BJ (cell line): ENCODE results near the gene PLN. TPM values are rescaled to one million over a fixed set of nuclear protein-coding genes. Genes with fewer than 3 reads are reported as not detected.

ENCODE experiments used
- CTCF ChIA-PET: fragments of 350-600 bp; formaldehyde crosslinking; extraction: SDS; loops from one replicate; lab custom pipeline; 2021; ENCODE audit warnings: antibody characterized with exemption, inconsistent platforms; lab: Yijun Ruan, JAX
- POLR2A ChIA-PET: fragments of 300-600 bp; sonication (Branson Sonifier 250); formaldehyde crosslinking; extraction: SDS; loops from one replicate; lab custom pipeline; 2021; ENCODE audit warnings: antibody characterized with exemption; lab: Charles Lee
- DNase-seq: peaks from one replicate; pipeline ENCODE4 v3.0.0-alpha.2; 2011; ENCODE audit warnings: low read depth
- H3K27me3 ChIP-seq: 2 replicates; pipeline ENCODE4 v1.6.0; 2011; ENCODE audit warnings: low read length; ENCODE audit not compliant: control insufficient read depth, insufficient read depth
- H3K36me3 ChIP-seq: 2 replicates; pipeline ENCODE4 v1.5.1; 2011; ENCODE audit warnings: low read length; ENCODE audit not compliant: control insufficient read depth, insufficient read depth
- H3K4me3 ChIP-seq: 2 replicates; pipeline ENCODE4 v1.5.1; 2011; ENCODE audit warnings: low read depth, mild to moderate bottlenecking, control low read depth, low read length
- polyA plus RNA-seq: library from polyadenylated mRNA; depleted of rRNA; stranded (reverse); fragments of >200 nt; gene quantifications from 2 replicates; pipeline ENCODE4 v1.2.3, GENCODE V29; 2011
- TF ChIP-seq, protein P1 (sequence below): IDR thresholded peaks from 2 replicates; pipeline ENCODE4 v1.5.1; 2011; ENCODE audit warnings: low read depth, mild to moderate bottlenecking, control low read depth, inconsistent platforms, low read length, moderate library complexity; ENCODE audit not compliant: insufficient read depth

The PLN gene
- polyA plus RNA-seq, 1 experiment: 0.05 TPM

GRCh38 chr6:118578617-118579016 lies 30.5 kb downstream of the PLN start:
- TF ChIP-seq, protein P1, sequence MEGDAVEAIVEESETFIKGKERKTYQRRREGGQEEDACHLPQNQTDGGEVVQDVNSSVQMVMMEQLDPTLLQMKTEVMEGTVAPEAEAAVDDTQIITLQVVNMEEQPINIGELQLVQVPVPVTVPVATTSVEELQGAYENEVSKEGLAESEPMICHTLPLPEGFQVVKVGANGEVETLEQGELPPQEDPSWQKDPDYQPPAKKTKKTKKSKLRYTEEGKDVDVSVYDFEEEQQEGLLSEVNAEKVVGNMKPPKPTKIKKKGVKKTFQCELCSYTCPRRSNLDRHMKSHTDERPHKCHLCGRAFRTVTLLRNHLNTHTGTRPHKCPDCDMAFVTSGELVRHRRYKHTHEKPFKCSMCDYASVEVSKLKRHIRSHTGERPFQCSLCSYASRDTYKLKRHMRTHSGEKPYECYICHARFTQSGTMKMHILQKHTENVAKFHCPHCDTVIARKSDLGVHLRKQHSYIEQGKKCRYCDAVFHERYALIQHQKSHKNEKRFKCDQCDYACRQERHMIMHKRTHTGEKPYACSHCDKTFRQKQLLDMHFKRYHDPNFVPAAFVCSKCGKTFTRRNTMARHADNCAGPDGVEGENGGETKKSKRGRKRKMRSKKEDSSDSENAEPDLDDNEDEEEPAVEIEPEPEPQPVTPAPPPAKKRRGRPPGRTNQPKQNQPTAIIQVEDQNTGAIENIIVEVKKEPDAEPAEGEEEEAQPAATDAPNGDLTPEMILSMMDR: no peak
- no peak overlapping the region for H3K4me3 ChIP-seq
- CTCF ChIA-PET: interaction anchor here (0.5 to 4.5 kb wide), 5 partner anchors 13 to 295 kb away, joined by 3 to 75 read pairs (median 3); no protein-coding TSS in a partner anchor
- H3K36me3 ChIP-seq: peaks cover 3% of the 10 kb centered on the region; the same call in 1 of the 2 replicates
- POLR2A ChIA-PET: no interaction called here
- H3K27me3 ChIP-seq: no peaks in the 10 kb centered on the region
- no peak for DNase-seq

DNA sequence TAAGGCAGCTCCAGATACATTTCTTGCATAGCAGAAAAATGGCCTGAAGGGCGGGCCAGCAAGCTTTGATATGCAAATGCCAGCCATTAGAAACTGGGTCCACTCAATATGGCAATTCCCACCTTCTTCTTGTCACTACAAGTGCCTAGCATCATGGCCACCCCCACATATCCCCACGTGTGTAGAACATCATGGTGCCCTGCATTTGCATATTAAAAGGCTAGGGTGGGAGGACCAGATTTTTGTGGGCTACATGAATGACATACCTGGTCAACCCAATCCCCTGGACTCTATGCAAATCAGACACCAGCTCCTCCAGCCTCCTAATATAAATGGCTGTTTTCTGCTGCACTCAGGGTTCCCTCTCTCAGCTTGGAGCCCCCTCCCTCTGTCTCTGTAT lies 31.7 kb downstream of the PLN start:
- H3K27me3 ChIP-seq: no peaks in the 10 kb centered on the region
- H3K36me3 ChIP-seq: no peaks in the 10 kb centered on the region
- H3K4me3 ChIP-seq: no peak overlapping the region
- ChIA-PET CTCF (interaction anchor here (0.7 to 4.5 kb wide), 12 partner anchors 12 to 604 kb away, joined by 3 to 75 read pairs (median 4); partner anchors contain the start of gene PLN), POLR2A (no interaction called here)
- TF ChIP-seq, protein P1: no peak
- no peak for DNase-seq

- ChIA-PET CTCF (interaction anchor here (0.6 to 4.5 kb wide), 21 partner anchors 10 to 618 kb away, joined by 3 to 75 read pairs (median 4); partner anchors contain the start of gene PLN), POLR2A (no interaction called here)
- no peak for DNase-seq
- no peak overlapping the region for H3K4me3 ChIP-seq
- TF ChIP-seq, protein P1: peak; percentile 61
- H3K36me3 ChIP-seq: no peaks in the 10 kb centered on the region
- H3K27me3 ChIP-seq: no peaks in the 10 kb centered on the region
Observed at GRCh38 chr6:118580585-118581419, 32.7 kb downstream of the PLN start.

DNA sequence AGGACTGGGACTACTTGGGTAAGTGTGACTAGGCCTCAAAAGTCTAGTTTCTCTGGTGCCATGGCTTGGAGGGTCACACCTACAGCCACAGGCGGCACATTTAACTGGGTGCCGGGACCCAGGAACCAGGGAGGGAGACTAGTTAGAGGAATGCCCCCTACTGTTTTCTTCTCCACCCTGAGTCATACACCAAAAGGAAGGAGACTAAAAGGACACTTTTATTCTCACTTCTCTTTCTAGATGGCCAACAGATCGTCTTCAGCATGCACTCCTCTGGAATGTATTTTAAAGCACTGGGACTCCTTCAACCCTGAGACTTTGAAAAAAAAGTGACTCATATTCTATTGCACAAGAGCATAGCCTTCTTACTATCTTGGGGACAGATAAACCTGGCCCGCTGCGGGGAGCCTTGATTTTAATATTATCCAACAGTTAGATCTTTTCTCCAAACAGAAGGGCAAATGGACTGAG lies 33.4 kb downstream of the PLN start:
- Histone ChIP-seq H3K27me3 (no peaks in the 10 kb centered on the region), H3K36me3 (no peaks in the 10 kb centered on the region), H3K4me3 (no peak overlapping the region)
- ChIA-PET POLR2A (no interaction called here), CTCF (interaction anchor here (0.7 to 4.5 kb wide), 11 partner anchors 11 to 436 kb away, joined by 3 to 75 read pairs (median 4); no protein-coding TSS in a partner anchor)
- TF ChIP-seq, protein P1: no peak
- peak; percentile 28 for DNase-seq

DNA sequence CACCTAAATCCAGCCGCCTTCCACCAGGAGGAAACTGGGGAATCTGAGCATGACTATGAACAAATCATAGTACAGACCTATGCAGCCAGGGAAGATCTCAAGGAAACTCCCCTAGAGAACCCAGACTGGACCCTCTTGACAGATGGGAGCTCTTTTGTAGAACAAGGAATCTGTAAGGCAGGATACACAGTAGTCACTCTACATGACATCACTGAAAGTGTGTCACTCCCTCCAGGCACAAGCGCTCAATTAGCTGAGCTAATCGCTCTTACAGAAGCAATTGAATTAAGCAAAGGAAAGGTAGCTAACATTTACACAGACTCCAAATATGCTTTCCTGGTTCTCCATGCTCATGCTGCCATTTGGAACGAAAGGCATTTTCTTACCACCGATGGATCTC lies 36.8 kb downstream of the PLN start:
- Histone ChIP-seq H3K36me3 (no peaks in the 10 kb centered on the region), H3K27me3 (no peaks in the 10 kb centered on the region), H3K4me3 (no peak overlapping the region)
- ChIA-PET POLR2A (no interaction called here), CTCF (interaction anchor here (0.7 to 1.7 kb wide), 2 partner anchors 50 to 300 kb away, joined by 4 to 8 read pairs; no protein-coding TSS in a partner anchor)
- TF ChIP-seq, protein P1: no peak
- no peak for DNase-seq
